ENCODE data around the gene COPG1.

COPG1 gene

DNA sequence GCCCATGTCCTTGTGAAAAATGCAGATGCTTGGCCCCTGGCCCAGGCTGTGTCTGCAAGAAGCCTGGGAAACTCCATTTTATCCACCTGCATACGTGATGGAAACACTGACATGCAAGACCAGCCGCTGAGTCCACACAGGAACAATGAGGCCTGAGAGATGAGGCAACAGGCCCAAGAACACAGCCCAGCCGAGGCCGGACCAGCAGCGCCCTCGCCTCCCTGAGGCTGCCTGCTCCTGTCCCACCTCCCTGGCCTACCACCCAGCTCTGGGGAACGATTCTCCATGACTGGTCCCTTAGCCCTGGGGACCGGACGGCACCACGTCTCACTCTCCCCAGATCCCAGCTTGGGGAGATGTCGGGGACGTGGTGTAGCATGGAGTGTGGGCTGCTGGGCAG, 76.7 kb downstream of the COPG1 start:
- TF ChIP-seq, protein P1, sequence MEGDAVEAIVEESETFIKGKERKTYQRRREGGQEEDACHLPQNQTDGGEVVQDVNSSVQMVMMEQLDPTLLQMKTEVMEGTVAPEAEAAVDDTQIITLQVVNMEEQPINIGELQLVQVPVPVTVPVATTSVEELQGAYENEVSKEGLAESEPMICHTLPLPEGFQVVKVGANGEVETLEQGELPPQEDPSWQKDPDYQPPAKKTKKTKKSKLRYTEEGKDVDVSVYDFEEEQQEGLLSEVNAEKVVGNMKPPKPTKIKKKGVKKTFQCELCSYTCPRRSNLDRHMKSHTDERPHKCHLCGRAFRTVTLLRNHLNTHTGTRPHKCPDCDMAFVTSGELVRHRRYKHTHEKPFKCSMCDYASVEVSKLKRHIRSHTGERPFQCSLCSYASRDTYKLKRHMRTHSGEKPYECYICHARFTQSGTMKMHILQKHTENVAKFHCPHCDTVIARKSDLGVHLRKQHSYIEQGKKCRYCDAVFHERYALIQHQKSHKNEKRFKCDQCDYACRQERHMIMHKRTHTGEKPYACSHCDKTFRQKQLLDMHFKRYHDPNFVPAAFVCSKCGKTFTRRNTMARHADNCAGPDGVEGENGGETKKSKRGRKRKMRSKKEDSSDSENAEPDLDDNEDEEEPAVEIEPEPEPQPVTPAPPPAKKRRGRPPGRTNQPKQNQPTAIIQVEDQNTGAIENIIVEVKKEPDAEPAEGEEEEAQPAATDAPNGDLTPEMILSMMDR (conservative IDR thresholded peaks at IDR 0.05; ENCODE audit: low read length) = no peak
- no peak for TF ChIP-seq EZH2phosphoT487 (IDR thresholded peaks at IDR 0.05; ENCODE audit: borderline replicate concordance)
- Histone ChIP-seq H3K4me2 (ENCODE audit: low read depth, low read length, poor library complexity, severe bottlenecking) (no peak overlapping the region), H3K4me1 (ENCODE audit: insufficient read depth, low read length, poor library complexity, severe bottlenecking) (no peaks in the 10 kb centered on the region), H3K9me3 (ENCODE audit: insufficient read depth, low read depth, low read length) (no peaks in the 10 kb centered on the region), H3K9me2 (replicated peaks; ENCODE audit: low read depth, low read length) (no peaks in the 10 kb centered on the region), H3K79me2 (ENCODE audit: insufficient read depth, low read length) (no peaks in the 10 kb centered on the region), H3K9ac (ENCODE audit: low read depth, low read length, poor library complexity, severe bottlenecking) (no peak overlapping the region), H3K4me3 (ENCODE audit: low read length, poor library complexity, severe bottlenecking) (no peak overlapping the region), H3K36me3 (ENCODE audit: insufficient read depth, low read length) (no peaks in the 10 kb centered on the region; the same call in 1 of the 2 replicates), H3K27me3 (ENCODE audit: insufficient read depth, low read length, poor library complexity, severe bottlenecking) (no peaks in the 10 kb centered on the region), H4K20me1 (ENCODE audit: insufficient read depth, low read length, poor library complexity, severe bottlenecking) (no peaks in the 10 kb centered on the region), H3F3A (ENCODE audit: low read depth) (no peaks in the 10 kb centered on the region), H2AFZ (ENCODE audit: low read length) (no peak overlapping the region)

DNA sequence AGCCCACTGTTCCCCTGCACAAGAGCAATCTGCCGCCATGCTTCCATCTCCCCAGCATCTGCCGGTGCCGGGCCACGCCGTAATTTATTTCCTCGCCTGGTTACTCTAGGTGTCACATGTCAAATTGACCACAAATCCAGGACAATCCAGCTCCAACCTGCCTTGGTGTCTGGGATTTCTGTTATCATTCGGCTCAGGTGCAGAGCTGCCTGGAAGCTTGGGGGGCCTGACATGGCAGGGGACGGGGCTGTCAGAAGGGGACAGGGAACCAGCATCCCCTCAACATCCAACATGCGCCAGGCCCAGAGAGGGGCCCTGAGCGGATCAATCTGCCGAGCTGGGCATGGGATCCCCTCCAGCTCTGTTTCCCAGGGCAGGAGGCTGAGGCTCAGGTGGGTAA, 77.2 kb downstream of the COPG1 start:
- TF ChIP-seq EZH2phosphoT487 (IDR thresholded peaks at IDR 0.05; ENCODE audit: borderline replicate concordance) = no peak
- TF ChIP-seq, protein P1 (conservative IDR thresholded peaks at IDR 0.05; ENCODE audit: low read length) = no peak
- no peaks in the 10 kb centered on the region; the same call in 1 of the 2 replicates for H3K36me3 ChIP-seq (ENCODE audit: insufficient read depth, low read length)
- no peak overlapping the region for H3K9ac ChIP-seq (ENCODE audit: low read depth, low read length, poor library complexity, severe bottlenecking)

More for the DNA sequence above, 77.2 kb downstream of the COPG1 start:
- H3K79me2 ChIP-seq (ENCODE audit: insufficient read depth, low read length) = no peaks in the 10 kb centered on the region
- H4K20me1 ChIP-seq (ENCODE audit: insufficient read depth, low read length, poor library complexity, severe bottlenecking) = no peaks in the 10 kb centered on the region
- H3K9me3 ChIP-seq (ENCODE audit: insufficient read depth, low read depth, low read length) = no peaks in the 10 kb centered on the region
- H3F3A ChIP-seq (ENCODE audit: low read depth) = no peaks in the 10 kb centered on the region
- no peaks in the 10 kb centered on the region for H3K4me1 ChIP-seq (ENCODE audit: insufficient read depth, low read length, poor library complexity, severe bottlenecking)
- H3K9me2 ChIP-seq (replicated peaks; ENCODE audit: low read depth, low read length) = no peaks in the 10 kb centered on the region
- no peak overlapping the region for H3K4me2 ChIP-seq (ENCODE audit: low read depth, low read length, poor library complexity, severe bottlenecking)
- no peak overlapping the region for H2AFZ ChIP-seq (ENCODE audit: low read length)
- H3K4me3 ChIP-seq (ENCODE audit: low read length, poor library complexity, severe bottlenecking) = no peak overlapping the region
- H3K27me3 ChIP-seq (ENCODE audit: insufficient read depth, low read length, poor library complexity, severe bottlenecking) = no peaks in the 10 kb centered on the region
